Hypothalamus (tissue), 51 donors: ENCODE measurements around the gene ATP11A.
A peak's percentile ranks its signal among the peaks of the same experiment; 100 is the strongest.

Source experiments
- DNase-seq, 51 donors: peaks; one replicate each; lab custom pipeline; 2025; lab: John Stamatoyannopoulos, UW

ATP11A gene

DNA sequence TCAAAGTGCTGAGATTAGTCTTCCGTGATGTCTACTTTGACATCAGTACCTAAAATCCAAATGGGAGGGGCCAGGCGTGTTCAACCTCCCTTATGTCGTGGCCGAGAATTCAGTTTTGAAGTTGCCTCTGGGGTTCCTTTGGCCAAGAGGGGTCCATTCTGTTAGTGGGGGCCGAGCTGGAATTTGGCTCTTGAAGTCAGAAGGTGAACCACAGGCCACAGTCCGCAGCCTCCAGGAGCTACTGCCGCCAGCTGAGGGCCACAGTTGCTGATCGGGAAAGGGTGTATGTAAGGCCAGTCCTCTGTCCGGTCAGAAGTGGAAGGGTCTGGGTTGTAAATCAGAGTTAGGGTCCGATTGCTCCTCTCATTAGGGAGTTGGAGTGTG, 31.0 kb downstream of the ATP11A start:
- DNase-seq: no peak

DNA sequence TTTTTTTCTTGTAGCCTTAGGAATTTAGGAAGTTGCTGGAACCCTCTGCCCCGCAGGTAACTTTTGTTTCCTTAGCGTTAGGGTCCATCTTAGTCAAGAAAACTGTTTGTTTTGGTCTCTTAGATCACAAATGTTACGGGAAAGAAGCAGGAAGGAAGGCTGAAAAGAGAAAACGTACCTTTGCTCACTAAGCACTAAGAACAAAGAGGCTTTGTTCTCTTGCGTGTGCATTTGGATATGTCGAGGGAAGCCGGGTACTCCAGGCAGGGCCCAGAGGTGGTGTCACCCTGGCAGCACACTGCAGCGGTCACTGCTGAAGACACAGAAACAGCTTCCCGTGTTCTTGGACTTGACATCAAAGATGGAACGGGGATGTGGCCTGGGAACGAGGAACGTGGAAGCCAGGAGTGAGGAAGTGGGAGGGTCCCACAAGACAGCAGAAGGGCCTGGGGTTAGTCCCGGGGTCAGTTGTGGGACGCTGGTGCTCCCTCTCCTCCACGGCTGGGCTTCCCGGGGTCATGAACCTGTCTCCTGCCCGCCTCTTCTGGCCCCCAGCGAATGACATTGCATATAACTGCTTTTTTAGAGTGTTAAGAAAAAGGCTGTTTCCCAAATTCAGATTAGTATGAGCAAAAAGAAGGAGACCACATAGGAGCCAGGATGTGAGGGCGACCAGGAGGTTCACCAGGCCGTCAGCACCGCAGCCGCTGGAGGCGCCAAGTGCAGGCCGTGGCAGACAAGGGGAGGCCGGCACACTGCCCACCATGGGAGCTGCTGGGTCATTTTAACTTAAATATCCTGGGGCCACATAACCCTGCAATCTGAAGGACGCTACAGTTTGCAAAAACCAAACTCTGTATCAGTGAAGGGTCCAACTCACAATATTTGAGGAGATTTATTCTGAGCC, 31.6 kb downstream of the ATP11A start:
- DNase-seq: no peak

DNA sequence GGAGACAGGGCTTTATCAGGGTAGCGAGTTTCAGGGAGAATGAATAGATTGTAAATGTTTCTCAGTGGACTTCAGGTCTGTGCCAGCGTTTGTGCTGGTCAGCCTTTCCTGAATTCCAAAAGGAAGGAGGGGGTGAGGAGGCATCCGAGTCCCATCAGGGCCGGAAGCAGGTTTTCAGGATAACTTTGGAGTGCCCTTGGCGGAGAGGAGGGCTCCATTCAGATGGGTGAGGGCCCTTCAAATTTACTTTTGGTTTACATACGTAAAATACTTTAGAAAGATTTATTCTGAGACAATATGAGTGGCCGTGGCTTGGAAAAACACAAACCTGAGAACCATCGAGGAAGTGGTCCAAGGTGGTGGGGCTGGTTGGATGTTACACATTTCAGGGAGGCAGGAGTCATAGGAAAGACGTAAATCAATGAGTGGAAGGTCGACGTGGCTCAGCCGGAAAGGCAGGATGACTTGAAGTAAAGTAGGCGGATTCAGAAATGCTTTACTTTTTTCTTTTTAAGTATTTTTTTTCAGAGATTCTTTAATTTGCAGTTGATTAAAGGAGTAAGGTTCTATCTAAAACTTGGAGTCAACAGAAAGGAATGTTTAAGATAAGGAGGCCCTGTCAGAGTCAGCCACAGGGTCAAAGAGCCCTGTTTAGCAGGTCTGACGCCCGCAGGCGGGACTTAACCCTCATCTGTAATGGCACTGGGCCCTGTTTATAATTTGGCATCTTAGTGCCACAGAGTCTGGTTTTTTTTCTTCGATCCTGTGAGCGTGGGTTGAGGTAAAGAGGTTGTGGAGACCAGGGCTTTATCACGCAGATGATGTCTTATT, 32.8 kb downstream of the ATP11A start:
- no peak for DNase-seq

DNA sequence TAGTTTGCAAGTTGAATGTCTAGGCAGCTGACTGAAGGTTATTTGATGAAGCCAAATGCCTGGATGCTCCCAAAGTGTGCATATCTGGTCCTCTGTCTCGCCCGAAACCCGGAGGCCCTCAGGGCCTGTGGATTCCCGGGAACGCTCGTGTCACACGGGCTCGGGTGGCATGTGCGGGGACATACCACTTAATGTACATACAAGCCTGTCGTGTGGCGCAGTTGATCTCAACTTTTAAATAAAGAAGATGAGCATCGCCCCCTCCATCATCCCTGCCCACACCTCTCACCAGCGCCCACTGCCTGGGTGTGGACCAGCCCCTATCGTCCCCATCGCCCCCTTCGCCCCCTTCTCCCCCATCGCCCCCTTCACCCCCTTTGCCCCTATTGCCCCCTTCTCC, 33.9 kb downstream of the ATP11A start:
- no peak for DNase-seq

DNA sequence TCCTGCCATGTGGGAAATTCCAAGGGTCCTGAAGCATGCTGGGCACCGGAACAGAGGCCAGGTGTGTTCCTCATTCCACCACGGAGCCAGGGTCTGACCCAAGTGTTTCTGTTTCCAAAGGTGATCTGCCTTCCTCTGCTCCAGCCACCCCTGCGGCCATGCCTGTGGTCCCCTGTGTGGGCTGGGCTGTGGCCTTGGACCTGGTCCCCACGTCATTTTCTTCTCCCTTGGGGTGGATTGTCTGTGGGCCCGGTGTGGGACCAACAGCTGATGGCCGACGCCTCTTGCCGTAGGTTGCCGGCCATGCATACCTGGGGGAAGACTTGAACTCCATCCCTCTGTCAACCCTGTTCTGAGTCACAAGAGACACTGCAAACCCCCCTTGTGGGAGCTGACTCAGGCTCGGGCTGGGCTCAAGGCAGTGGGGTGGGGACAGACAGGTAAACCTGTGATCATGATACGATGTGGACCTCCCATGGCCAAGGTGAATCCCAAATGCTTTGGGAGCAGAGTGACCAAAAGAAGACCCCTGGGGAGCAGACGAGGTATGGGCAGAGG, 35.0 kb downstream of the ATP11A start:
- no peak for DNase-seq

DNA sequence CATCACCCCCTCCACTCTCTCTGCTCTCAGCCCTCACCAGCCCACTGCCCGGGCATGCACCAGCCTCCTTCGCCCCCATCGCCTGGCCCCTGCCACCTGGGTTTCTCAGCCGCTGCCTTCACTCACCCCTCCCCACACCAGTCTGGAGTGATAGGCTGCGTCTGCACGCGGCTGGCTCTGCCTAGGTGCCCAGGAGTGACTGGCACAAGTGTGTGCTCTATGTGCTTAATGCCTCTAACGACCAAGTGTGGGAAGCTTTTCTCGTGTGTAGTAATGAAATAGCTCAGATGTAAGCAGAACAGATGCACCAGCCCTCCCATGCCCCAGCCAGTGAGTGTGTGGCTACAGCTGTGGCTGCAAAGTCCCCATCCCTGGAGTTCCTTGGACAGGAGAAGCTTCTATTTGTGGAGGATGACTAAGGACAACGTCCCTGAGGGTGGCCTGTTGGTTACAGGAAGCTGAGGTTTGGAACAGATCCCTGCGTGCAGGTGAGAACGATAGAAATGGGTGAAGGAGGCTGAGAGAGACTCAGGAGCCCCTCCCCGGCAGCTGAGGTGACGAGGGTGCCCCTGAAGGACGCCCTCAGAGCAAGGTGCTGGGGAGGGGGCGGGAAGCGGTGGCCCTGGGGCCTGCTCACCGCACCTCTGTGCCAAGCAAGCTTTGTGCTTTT, 35.6 kb downstream of the ATP11A start:
- peak in 1 of 51 donors; percentile 55 for DNase-seq

DNA sequence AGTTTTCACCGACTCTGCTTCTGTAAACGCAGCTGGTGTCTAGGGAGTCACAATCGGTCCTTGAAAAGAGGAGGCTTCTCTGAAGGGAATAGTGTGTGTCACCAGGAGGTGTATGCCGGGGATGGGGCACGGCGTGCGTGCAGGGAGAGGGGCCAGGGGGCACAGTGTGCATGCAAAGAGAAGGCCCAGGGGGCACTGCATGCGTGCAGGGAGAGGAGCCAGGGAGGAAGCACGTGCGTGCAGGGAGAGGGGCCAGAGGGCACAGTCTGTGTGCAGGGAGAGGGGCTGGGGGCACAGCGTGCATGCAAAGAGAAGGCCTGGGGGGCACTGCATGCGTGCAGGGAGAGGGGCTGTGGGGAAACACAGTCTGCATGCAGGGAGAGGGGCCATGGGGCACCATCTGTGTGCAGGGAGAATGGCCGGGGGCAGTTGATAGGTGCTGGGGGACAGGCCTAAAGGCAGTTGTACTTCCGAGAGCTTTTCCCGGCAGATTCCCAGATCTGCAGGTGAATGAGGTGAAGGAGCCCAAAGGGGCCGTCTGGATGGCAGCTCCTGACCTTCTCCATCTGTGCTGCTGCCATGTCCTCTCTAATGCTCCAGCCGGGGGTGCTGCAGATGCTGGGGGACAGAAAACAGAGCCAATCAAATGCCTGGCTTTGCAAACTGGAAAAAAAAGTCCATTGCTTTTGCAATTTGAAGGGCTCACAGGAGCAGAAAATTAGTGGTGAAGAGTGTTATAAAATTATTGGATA, 36.4 kb downstream of the ATP11A start:
- peak in 2 of 51 donors; percentile 15 to 55 for DNase-seq

DNA sequence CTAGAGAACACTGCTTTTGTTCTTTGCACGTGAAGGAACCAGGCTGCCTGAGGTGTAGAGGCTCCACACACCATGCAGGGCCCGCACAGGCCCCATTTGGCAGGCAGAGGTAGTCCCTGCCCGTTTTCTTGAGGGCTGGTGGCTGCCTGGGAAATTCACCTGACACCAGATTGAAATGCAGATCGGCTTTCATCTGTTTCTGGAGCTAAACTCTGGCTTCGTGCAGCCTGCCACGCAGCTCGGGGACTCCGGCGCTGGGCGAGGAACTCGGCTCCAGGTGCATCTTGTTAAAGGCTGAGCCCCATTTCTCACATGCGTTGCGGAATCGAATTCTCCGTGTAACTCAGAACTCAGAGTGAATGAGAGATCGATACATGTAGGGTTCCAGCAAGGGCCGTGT, 37.7 kb downstream of the ATP11A start:
- DNase-seq: no peak

DNA sequence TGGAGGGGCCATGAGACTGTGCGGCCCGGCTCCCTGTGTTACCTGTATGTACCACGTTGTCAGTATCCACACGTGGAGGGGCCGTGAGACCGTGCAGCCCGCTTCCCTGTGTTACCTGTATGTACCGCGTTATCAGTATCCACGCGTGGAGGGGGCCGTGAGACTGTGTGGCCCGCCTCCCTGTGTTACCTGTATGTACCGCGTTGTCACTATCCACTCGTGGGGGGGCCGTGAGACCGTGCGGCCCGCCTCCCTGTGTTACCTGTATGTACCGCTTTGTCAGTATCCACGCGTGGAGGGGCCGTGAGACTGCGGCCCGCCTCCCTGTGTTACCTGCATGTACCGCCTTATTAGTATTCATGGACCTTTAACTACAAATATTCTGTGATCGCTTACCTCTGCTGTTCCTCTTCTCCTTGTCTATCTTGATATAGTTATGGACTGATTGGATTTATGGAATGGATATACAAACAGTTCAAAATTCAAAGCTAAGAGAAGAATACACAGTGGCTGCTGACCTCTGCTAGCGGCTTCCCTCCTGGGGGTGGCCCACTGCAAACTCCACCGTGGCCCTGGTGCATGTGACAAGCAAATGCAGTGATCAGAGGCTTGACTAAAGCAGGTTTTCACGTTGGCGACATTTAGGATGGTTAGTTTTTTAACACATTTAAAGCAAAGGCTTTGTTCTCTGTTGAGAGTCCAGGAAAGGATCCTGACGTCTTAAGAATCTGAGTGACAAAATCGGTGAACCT, 38.7 kb downstream of the ATP11A start:
- no peak for DNase-seq

DNA sequence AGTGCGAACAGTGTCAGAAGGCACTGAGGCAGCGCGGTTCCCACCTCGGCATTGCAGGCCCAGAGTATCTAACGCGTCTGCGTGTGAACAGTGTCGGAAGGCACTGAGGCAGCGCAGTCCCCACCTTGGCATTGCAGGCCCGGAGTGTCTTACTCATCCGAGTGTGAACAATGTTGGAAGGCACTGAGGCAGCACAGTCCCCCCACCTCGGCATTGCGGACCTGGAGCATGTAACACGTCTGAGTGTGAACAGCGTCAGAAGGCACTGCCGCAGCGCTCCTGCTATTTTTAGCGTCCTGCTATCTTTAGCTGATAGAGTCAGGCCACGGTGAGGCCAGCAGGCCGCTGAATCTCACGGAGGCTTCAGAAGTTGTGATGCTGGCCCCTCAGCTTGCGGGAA, 39.6 kb downstream of the ATP11A start:
- no peak for DNase-seq

DNA sequence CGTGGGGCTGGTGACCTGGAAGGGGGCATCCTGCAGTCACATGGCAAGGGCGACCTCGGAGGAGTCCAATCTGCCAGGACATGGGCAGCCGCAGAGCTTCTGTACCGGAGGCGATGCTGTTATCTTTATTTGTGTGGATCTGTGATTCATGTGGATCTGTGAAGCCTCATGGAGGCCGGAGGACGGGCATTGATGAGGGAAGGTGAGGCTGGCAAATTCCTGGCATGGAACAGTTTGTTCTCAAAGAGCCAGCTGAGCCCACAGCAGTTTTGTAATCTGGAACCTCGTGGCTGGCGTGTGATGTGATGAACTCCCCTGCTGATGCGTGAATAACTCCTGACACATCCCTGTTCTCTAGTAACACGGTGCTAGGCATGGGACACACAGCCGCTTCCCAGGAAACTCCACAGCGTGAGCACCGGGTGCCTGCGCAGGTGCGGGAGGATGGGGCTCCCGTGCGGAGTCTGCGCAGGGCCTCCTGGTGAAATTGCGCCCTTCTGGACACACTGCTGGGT, 40.4 kb downstream of the ATP11A start:
- peak in 1 of 51 donors; percentile 21 for DNase-seq

DNA sequence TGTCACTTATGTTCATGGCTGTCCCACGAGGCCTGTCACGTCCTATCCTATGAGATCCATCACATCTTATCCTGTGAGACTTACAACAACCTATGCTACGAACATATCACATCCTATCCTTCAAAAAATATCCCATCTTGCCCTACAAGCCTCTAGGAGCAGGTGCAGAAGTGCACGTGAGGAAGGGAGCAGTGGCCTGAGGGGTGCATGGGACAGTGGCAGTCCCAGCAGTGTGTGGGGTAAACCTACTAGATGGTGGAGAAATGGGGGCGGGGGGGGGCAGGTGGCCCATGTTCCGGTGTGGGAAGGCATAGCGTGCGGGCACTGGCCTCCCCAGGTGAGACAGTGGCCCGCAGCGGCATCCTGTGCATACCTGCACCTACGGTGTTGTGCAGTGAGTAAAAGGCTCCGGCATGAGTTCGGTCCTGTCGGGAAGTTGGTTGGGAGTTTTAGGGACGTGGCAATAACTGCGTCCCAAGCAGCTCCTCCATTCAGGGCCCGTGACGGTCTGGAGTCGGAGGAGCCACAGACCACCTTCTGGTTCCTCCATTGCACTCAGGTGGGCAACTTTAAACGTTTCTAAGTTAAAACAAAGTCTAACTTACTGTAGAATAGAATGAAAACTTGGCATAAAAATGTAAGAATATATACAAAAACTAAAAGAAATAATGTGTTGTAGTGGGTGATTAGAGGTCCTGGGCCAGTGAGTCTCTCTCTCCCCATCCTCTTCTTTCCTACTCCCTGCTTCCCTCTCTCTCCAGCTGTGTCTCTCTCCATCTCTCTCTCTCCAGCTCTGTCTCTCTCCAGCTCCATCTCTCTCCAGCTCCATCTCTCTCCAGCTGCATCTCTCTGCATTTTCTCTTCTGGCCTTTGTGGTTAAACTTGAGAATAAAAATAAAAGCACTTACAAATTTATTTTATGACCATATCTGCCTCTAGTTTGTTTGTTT, 42.1 kb downstream of the ATP11A start:
- DNase-seq: no peak

DNA sequence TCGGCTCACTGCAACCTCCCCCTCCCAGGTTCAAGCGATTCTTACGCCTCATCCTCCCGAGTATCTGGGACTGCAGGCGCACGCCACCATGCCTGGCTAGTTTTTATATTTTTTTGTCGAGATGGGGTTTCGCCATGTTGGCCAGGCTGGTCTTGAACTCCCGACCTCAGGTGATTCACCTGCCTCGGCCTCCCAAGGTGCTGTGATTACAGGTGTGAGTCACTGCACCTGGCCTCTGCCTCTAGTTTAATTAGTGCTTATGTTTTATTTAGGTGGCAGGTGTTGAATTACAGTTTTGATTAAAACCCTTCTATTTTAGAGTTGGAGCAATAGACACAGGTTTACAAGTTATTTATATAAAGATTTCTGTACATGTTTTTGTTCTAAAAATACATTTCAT, 42.8 kb downstream of the ATP11A start:
- no peak for DNase-seq

DNA sequence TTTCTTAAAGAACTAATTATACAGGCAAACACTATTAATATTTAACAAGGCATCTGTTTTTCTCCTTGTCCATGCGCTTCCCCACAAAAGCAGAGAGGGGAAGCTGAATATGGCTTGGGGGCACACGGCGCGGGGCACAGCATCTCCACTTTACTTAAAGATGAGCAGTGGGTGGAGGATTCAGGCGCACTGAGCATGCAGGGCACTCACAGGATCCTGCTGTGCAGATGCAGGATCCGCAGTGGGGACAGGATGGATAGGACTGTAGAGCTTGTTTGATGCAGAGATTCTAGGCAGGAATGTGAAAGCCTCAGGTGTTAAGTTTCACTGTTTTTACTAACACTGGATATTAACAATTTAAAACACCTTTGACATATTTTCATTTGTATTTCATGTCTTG, 43.3 kb downstream of the ATP11A start:
- DNase-seq: peak in 1 of 51 donors; percentile 10

DNA sequence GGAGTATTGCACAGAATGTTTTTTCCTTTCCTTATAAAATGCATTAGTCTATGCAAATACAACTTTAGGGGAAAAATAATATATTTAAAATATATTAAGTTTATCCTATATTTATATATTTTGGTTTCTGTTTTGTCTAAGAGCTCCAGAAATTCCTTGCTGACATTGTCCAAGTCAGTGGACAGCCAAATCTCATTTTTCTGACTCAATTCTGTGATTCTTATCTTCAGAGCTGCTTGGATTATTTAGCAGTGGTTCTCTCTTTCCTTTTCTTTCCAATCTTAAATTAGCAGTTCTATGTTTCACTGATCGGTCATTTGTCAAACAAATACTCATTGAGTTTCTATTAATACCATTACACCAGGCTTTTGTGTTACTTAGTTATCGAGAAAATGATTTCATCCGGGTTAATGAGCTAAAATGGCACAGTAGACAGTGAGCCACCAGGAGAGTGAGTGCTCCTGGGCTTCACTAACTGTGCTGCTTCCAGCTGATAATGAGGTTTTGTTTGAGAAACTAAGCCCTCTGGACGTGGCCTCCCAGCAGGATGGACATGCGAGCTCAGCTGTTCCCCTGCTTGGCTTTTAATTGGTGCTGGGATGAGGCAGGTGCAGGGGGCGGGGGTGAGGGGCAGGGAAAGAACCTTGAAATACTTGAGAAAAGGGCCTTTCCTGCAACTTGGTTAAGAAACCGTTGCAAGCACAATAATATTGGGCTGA, 44.0 kb downstream of the ATP11A start:
- no peak for DNase-seq

DNA sequence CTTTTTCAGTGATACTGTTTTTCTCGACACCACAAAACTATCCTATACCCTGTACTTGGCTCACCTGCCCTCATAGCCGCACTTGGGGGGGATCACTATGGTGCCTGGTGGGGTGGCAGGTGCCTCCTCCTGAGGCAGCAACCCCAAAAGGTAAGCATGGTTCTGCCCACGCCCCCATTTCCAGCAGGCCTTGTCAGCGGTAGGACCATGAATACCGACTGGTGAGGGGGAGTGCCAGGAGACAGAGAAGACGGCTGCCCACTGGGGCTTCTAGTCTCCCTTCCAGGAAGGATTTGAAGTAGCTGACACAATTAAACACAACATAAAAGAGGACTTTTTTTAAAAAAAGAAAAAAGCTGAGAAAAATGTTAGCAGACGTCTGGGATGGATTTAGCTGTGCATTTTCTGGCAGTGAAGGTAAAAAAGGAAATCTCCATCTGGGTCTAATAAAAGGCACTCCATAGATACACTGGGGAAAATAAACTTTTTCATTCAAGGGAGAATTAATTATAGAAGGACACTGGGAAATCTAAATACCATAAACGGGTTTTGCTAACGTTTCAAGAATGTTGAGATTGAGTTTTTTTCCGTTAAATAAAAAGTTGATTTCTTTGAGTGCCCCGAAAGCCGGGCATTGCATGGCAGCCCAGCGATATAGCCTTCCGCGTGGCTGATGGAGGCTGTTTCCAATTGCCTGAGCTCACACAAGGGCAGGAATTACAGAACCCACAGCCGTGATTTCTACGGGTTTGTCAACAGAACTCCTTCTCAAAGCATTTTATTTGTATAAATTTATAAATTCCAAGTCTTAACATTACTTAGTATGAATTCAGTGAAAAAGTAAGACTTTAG, 45.1 kb downstream of the ATP11A start:
- no peak for DNase-seq
